NCI-H187 (cell line): ENCODE data around the gene NEK7.

Experiments used
- DNase-seq, 2 experiments: peaks; one replicate each; lab custom pipeline; 2025; lab: John Stamatoyannopoulos, UW

The NEK7 gene

GRCh38 chr1:198255784-198256183 is 99.0 kb downstream of the NEK7 start:
- DNase-seq, result no peak

GRCh38 chr1:198258491-198258890 is 101.7 kb downstream of the NEK7 start:
- DNase-seq, result no peak

GRCh38 chr1:198259333-198260074 is 102.7 kb downstream of the NEK7 start:
- no peak for DNase-seq

- no peak for DNase-seq
Measured at GRCh38 chr1:198261886-198262285, 105.1 kb downstream of the NEK7 start.

- no peak for DNase-seq
Measured at GRCh38 chr1:198263186-198263585, 106.4 kb downstream of the NEK7 start.

GRCh38 chr1:198264282-198264681 is 107.5 kb downstream of the NEK7 start:
- no peak for DNase-seq

GRCh38 chr1:198265073-198265661 is 108.4 kb downstream of the NEK7 start:
- no peak for DNase-seq

GRCh38 chr1:198267056-198267455 is 110.3 kb downstream of the NEK7 start:
- DNase-seq, result no peak

- no peak for DNase-seq
Measured at GRCh38 chr1:198267921-198268320, 111.1 kb downstream of the NEK7 start.

GRCh38 chr1:198268784-198269645 is 112.2 kb downstream of the NEK7 start:
- no peak for DNase-seq

GRCh38 chr1:198269646-198269940 is 112.8 kb downstream of the NEK7 start:
- no peak for DNase-seq

GRCh38 chr1:198270273-198270828 is 113.6 kb downstream of the NEK7 start:
- no peak for DNase-seq

GRCh38 chr1:198271467-198271866 is 114.7 kb downstream of the NEK7 start:
- DNase-seq, result no peak

GRCh38 chr1:198272492-198272891 is 115.7 kb downstream of the NEK7 start:
- DNase-seq, result no peak

GRCh38 chr1:198273748-198274295 is 117.0 kb downstream of the NEK7 start:
- DNase-seq, result no peak

GRCh38 chr1:198275597-198275996 is 118.8 kb downstream of the NEK7 start:
- DNase-seq, result no peak

- no peak for DNase-seq
Measured at GRCh38 chr1:198276241-198276640, 119.4 kb downstream of the NEK7 start.

- DNase-seq, result no peak
Measured at GRCh38 chr1:198278943-198279342, 122.1 kb downstream of the NEK7 start.

GRCh38 chr1:198280080-198280479 is 123.3 kb downstream of the NEK7 start:
- no peak for DNase-seq

- DNase-seq, result no peak
Measured at GRCh38 chr1:198281911-198282310, 125.1 kb downstream of the NEK7 start.

GRCh38 chr1:198283222-198283621 is 126.4 kb downstream of the NEK7 start:
- DNase-seq, result no peak

GRCh38 chr1:198287916-198288315 is 131.1 kb downstream of the NEK7 start:
- DNase-seq, result no peak
